ENCODE measurements around the gene NR6A1.

Gene NR6A1

GRCh38 chr9:124795881-124796431 lies 24.8 kb upstream of the NR6A1 start:
- no peak for DNase-seq (ENCODE audit: low read depth in 2 of 2)

GRCh38 chr9:124794902-124795491 lies 23.9 kb upstream of the NR6A1 start:
- no peak for DNase-seq (ENCODE audit: low read depth in 2 of 2)

- no peak for DNase-seq (ENCODE audit: low read depth in 2 of 2)
These were observed 22.0 kb upstream of the NR6A1 start for GRCh38 chr9:124793015-124793541.

GRCh38 chr9:124792257-124793014 lies 21.3 kb upstream of the NR6A1 start:
- DNase-seq (ENCODE audit: low read depth in 2 of 2) = no peak

- no peak for DNase-seq (ENCODE audit: low read depth in 2 of 2)
These were observed 19.8 kb upstream of the NR6A1 start for GRCh38 chr9:124790801-124791505.

- no peak for DNase-seq (ENCODE audit: low read depth in 2 of 2)
These were observed 19.2 kb upstream of the NR6A1 start for GRCh38 chr9:124790301-124790700.

GRCh38 chr9:124789531-124789930 lies 18.4 kb upstream of the NR6A1 start:
- DNase-seq (ENCODE audit: low read depth in 2 of 2) = no peak

GRCh38 chr9:124788542-124789217 lies 17.6 kb upstream of the NR6A1 start:
- no peak for DNase-seq (ENCODE audit: low read depth in 2 of 2)

- no peak for DNase-seq (ENCODE audit: low read depth in 2 of 2)
These were observed 15.9 kb upstream of the NR6A1 start for GRCh38 chr9:124786881-124787573.

- no peak for DNase-seq (ENCODE audit: low read depth in 2 of 2)
These were observed 13.4 kb upstream of the NR6A1 start for GRCh38 chr9:124784509-124784908.

GRCh38 chr9:124783830-124784229 lies 12.7 kb upstream of the NR6A1 start:
- no peak for DNase-seq (ENCODE audit: low read depth in 2 of 2)

- DNase-seq (ENCODE audit: low read depth in 2 of 2) = no peak
These were observed 11.8 kb upstream of the NR6A1 start for GRCh38 chr9:124782661-124783574.

- DNase-seq (ENCODE audit: low read depth in 2 of 2) = no peak
These were observed 11.0 kb upstream of the NR6A1 start for GRCh38 chr9:124781967-124782660.

- no peak for DNase-seq (ENCODE audit: low read depth in 2 of 2)
These were observed 9.6 kb upstream of the NR6A1 start for GRCh38 chr9:124780757-124781151.

- DNase-seq (ENCODE audit: low read depth in 2 of 2) = no peak
These were observed 9.1 kb upstream of the NR6A1 start for GRCh38 chr9:124780060-124780756.

- no peak for DNase-seq (ENCODE audit: low read depth in 2 of 2)
These were observed 8.4 kb upstream of the NR6A1 start for GRCh38 chr9:124779368-124780059.

GRCh38 chr9:124778575-124779367 lies 7.7 kb upstream of the NR6A1 start:
- no peak for DNase-seq (ENCODE audit: low read depth in 2 of 2)

All from stimulated activated CD8-positive, alpha-beta memory T cell treated with anti-CD3 and anti-CD28 coated beads, Interleukin-15, amount 100 ng/mL, for 48 hours (primary cell).